Vagina (tissue), 2 donors: ENCODE measurements around the gene IRF5.

ENCODE experiments used
- CTCF ChIP-seq, 3 experiments: fragments of 450-650 bp in 2 of 3; fragments of 200-600 bp in 1 of 3; sonication (generic) in 1 of 3; IDR thresholded peaks; one replicate each; pipeline ENCODE4 v1.5.1; 2017 to 2019; ENCODE audit warnings: antibody characterized with exemption in 3 of 3, mild to moderate bottlenecking in 2 of 3, moderate library complexity in 2 of 3
- POLR2A ChIP-seq, 2 donors: fragments of 450-650 bp; IDR thresholded peaks; one replicate each; pipeline ENCODE4 v1.6.1; 2017; ENCODE audit warnings: antibody characterized with exemption in 2 of 2, mild to moderate bottlenecking in 2 of 2, moderate library complexity in 2 of 2
- POLR2AphosphoS5 ChIP-seq, 2 donors: sonication (generic); formaldehyde crosslinking; IDR thresholded peaks; one replicate each; pipeline ENCODE4 v1.9.0; 2017; ENCODE audit warnings: antibody characterized with exemption in 2 of 2, mild to moderate bottlenecking in 2 of 2, low read depth in 1 of 2; ENCODE audit not compliant: insufficient read depth in 1 of 2

- TF ChIP-seq POLR2AphosphoS5 (IDR thresholded peaks at IDR 0.05; ENCODE audit: insufficient read depth in 1 of 2, low read depth in 1 of 2): no peak
- TF ChIP-seq CTCF (IDR thresholded peaks at IDR 0.05): no peak
- TF ChIP-seq POLR2A (IDR thresholded peaks at IDR 0.05): no peak
These were observed 5.5 kb upstream of the IRF5 start for GRCh38 chr7:128931965-128932861.
